H9 (cell line): Measurements from ENCODE around the gene MDFI. TPM values are rescaled to one million over a fixed set of nuclear protein-coding genes. Genes with fewer than 3 reads are reported as not detected.

Experiments
- DNase-seq: peaks from one replicate; pipeline ENCODE4 v3.0.0-alpha.2; 2017
- H2AFZ ChIP-seq: one replicate; pipeline ENCODE4 v1.6.1; 2013; ENCODE audit warnings: mild to moderate bottlenecking, low read length, control low read depth, moderate library complexity
- H2AK5ac ChIP-seq: 2 replicates; pipeline ENCODE4 v1.6.1; 2013; ENCODE audit warnings: low read length, control low read depth, mixed read lengths; ENCODE audit not compliant: insufficient read length
- H2BK120ac ChIP-seq: one replicate; pipeline ENCODE4 v1.6.1; 2013; ENCODE audit warnings: low read depth, mild to moderate bottlenecking, low read length, control low read depth, inconsistent platforms; ENCODE audit not compliant: poor library complexity, severe bottlenecking
- H2BK12ac ChIP-seq: 2 replicates; pipeline ENCODE4 v1.6.1; 2013; ENCODE audit warnings: low read length, control low read depth, mixed read lengths, low read depth; ENCODE audit not compliant: insufficient read length
- H2BK15ac ChIP-seq: 2 replicates; pipeline ENCODE4 v1.6.1; 2013; ENCODE audit warnings: low read depth, low read length, control low read depth
- H2BK20ac ChIP-seq: one replicate; pipeline ENCODE4 v1.6.1; 2013; ENCODE audit warnings: low read depth, mild to moderate bottlenecking, low read length, control low read depth, inconsistent platforms; ENCODE audit not compliant: poor library complexity, severe bottlenecking
- H2BK5ac ChIP-seq: 2 replicates; pipeline ENCODE4 v1.6.1; 2013; ENCODE audit warnings: low read length, control low read depth, mixed read lengths; ENCODE audit not compliant: insufficient read length
- H3K14ac ChIP-seq: 2 replicates; pipeline ENCODE4 v1.6.1; 2013; ENCODE audit warnings: low read length, control low read depth; ENCODE audit not compliant: insufficient read depth
- H3K18ac ChIP-seq: 2 replicates; pipeline ENCODE4 v1.6.1; 2013; ENCODE audit warnings: low read depth, mild to moderate bottlenecking, mixed read lengths, low read length, control low read depth; ENCODE audit not compliant: insufficient read length
- H3K23ac ChIP-seq: 2 replicates; pipeline ENCODE4 v1.6.1; 2013; ENCODE audit warnings: low read length, control low read depth, mixed read lengths, low read depth; ENCODE audit not compliant: insufficient read length
- H3K23me2 ChIP-seq: 2 replicates; pipeline ENCODE4 v1.6.1; 2013; ENCODE audit warnings: low read depth, mild to moderate bottlenecking, mixed read lengths, low read length, control low read depth; ENCODE audit not compliant: insufficient read length, poor library complexity, severe bottlenecking
- H3K27ac ChIP-seq: 2 replicates; pipeline ENCODE4 v1.5.1; 2013; ENCODE audit warnings: low read length, control low read depth, mixed read lengths, low read depth; ENCODE audit not compliant: insufficient read length
- H3K27me3 ChIP-seq: 2 replicates; pipeline ENCODE4 v1.6.1; 2013; ENCODE audit warnings: low read length, control low read depth, inconsistent platforms; ENCODE audit not compliant: insufficient read depth
- H3K4ac ChIP-seq: 2 replicates; pipeline ENCODE4 v1.6.1; 2013; ENCODE audit warnings: low read depth, mild to moderate bottlenecking, control low read depth, inconsistent platforms, low read length, moderate library complexity
- H3K4me1 ChIP-seq: 2 replicates; pipeline ENCODE4 v1.6.1; 2013; ENCODE audit warnings: low read length, control low read depth, inconsistent platforms; ENCODE audit not compliant: insufficient read depth
- H3K4me2 ChIP-seq: 2 replicates; pipeline ENCODE4 v1.6.1; 2013; ENCODE audit warnings: low read length, control low read depth, mixed read lengths; ENCODE audit not compliant: insufficient read length, insufficient read depth
- H3K56ac ChIP-seq: 2 replicates; pipeline ENCODE4 v1.6.1; 2013; ENCODE audit warnings: low read depth, mild to moderate bottlenecking, mixed read lengths, low read length, control low read depth; ENCODE audit not compliant: insufficient read length
- H3K79me1 ChIP-seq: 2 replicates; pipeline ENCODE4 v1.6.1; 2013; ENCODE audit warnings: low read depth, mild to moderate bottlenecking, moderate library complexity, low read length, control low read depth, inconsistent platforms; ENCODE audit not compliant: insufficient read depth, poor library complexity, severe bottlenecking
- H3K79me2 ChIP-seq: 2 replicates; pipeline ENCODE4 v1.6.1; 2013; ENCODE audit warnings: low read length, control low read depth, inconsistent platforms; ENCODE audit not compliant: insufficient read depth
- H3K9ac ChIP-seq: 2 replicates; pipeline ENCODE4 v1.6.1; 2013; ENCODE audit warnings: low read length, control low read depth, mixed read lengths; ENCODE audit not compliant: insufficient read length; ENCODE audit errors: extremely low read depth
- H3K9me3 ChIP-seq: one replicate; pipeline ENCODE4 v1.6.1; 2013; ENCODE audit warnings: low read depth, low read length, inconsistent platforms; ENCODE audit not compliant: control insufficient read depth
- H3T11ph ChIP-seq: one replicate; pipeline ENCODE4 v1.6.1; 2013; ENCODE audit warnings: mild to moderate bottlenecking, low read length, control low read depth, inconsistent platforms
- H4K20me1 ChIP-seq: one replicate; pipeline ENCODE4 v1.6.1; 2013; ENCODE audit not compliant: control insufficient read depth, insufficient read length, insufficient read depth
- H4K5ac ChIP-seq: 2 replicates; pipeline ENCODE4 v1.6.1; 2013; ENCODE audit warnings: low read depth, mild to moderate bottlenecking, mixed read lengths, low read length, control low read depth; ENCODE audit not compliant: insufficient read length
- H4K8ac ChIP-seq: replicated peaks from 2 replicates; pipeline ENCODE4 v1.6.1; 2013; ENCODE audit warnings: low read length, control low read depth, mixed read lengths, low read depth; ENCODE audit not compliant: insufficient read length
- H4K91ac ChIP-seq: 2 replicates; pipeline ENCODE4 v1.6.1; 2013; ENCODE audit warnings: low read depth, mild to moderate bottlenecking, moderate library complexity, mixed read lengths, low read length, control low read depth; ENCODE audit not compliant: insufficient read length
- H3K27ac Mint-ChIP-seq, 3 experiments: 2 replicates in 2 of 3; 3 replicates in 1 of 3; pipeline ENCODE4 v1.8.0; 2020 to 2021; ENCODE audit warnings: mixed read lengths in 3 of 3, mild to moderate bottlenecking in 1 of 3, moderate library complexity in 1 of 3
- H3K27me3 Mint-ChIP-seq: 2 replicates; pipeline ENCODE4 v1.8.0; 2021; ENCODE audit warnings: low read depth, mild to moderate bottlenecking, moderate library complexity, mixed read lengths
- H3K36me3 Mint-ChIP-seq, 3 experiments: 2 replicates in 2 of 3; 3 replicates in 1 of 3; pipeline ENCODE4 v1.8.0; 2020 to 2021; ENCODE audit warnings: low read depth in 3 of 3, mixed read lengths in 3 of 3; ENCODE audit not compliant: insufficient read depth in 1 of 3
- H3K4me1 Mint-ChIP-seq, 2 experiments: 2 replicates each; pipeline ENCODE4 v1.8.0; 2020; ENCODE audit warnings: mixed read lengths in 2 of 2
- H3K4me3 Mint-ChIP-seq, 2 experiments: 2 replicates in 1 of 2; 3 replicates in 1 of 2; pipeline ENCODE4 v1.8.0; 2020 to 2021; ENCODE audit warnings: mild to moderate bottlenecking in 2 of 2, mixed read lengths in 2 of 2, moderate library complexity in 1 of 2
- H3K9me3 Mint-ChIP-seq, 2 experiments: 2 replicates in 1 of 2; 3 replicates in 1 of 2; pipeline ENCODE4 v1.8.0; 2020; ENCODE audit warnings: mild to moderate bottlenecking in 2 of 2, mixed read lengths in 2 of 2, moderate library complexity in 1 of 2
- WGBS: extraction: QIAGEN DNeasy Blood & Tissue Kit; methylation state at CpG from one replicate; pipeline ENCODE4 v1.1.7; 2013; ENCODE audit warnings: missing lambda C conversion rate, low lambda C conversion rate, mixed read lengths; ENCODE audit not compliant: insufficient read length; ENCODE audit errors: extremely low coverage; 5-methylcytosine and 5-hydroxymethylcytosine counted together
- total RNA-seq: library from RNA; stranded (reverse); gene quantifications from 2 replicates; pipeline ENCODE4 v1.2.1, GENCODE V29; 2021
- TF ChIP-seq, protein P1 (sequence below): fragments of 200-600 bp; sonication (generic); conservative IDR thresholded peaks from 3 replicates; pipeline ENCODE4 v1.8.0; 2021; ENCODE audit warnings: antibody characterized with exemption, mild to moderate bottlenecking

MDFI gene
- total RNA-seq, 1 experiment from 2014 or later, result 45.0 TPM

DNA sequence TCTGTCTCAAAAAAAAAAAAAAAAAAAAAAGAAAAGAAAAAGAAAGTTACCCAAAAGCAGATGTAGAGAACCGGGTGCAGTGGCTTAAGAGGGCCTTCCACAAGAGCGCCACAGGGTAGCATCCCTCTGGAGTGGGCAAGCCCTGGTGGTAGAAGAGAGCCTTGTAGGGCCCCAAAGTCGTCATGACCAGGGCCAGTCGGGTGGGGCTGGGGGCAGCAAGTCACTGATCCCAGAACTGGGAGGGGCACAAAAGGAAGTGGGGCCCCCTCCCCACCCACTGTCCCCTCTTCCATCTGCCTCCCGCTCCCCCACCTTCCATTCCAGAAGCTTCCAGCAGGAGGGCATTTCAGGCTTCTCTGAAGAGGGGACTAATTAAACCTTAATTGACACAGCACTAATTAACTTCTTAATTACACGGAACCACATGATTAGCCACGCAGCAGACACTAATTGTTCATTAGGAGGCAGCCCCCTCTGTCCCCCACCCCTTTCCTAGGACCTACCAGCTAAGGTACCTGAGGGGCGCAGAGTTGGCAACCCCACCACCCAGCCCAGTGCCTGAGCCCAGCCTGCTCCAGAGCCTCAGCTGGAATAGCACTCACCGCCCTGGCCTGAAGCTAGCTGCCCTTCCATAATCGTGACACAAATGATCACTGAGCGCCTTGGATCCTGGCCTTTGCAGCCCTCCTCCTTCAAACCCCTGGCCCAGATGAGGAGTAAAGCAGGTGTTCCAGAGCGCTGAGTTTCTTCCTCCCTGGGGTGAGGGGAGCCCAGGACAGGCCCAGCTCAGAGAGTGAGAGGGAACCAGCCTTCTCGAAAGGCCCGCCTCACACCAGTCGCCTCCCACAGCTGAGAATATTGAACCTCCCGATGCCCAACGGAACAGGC is 34.8 kb downstream of the MDFI start:
- Histone ChIP-seq H4K91ac (no peak overlapping the region), H3K4me2 (no peak overlapping the region), H3K56ac (no peak overlapping the region), H2AFZ (no peak overlapping the region), H2BK120ac (no peak overlapping the region), H3K4ac (no peak overlapping the region), H3K9ac (no peak overlapping the region), H3K79me2 (no peaks in the 10 kb centered on the region), H2BK20ac (no peak overlapping the region), H3K4me1 (no peaks in the 10 kb centered on the region), H3K23ac (no peak overlapping the region), H3K27me3 (no peaks in the 10 kb centered on the region), H3K23me2 (no peaks in the 10 kb centered on the region), H2AK5ac (no peak overlapping the region), H2BK12ac (no peak overlapping the region), H3K14ac (no peak overlapping the region), H3K18ac (no peak overlapping the region), H3K27ac (no peak overlapping the region), H3T11ph (no peak overlapping the region), H3K9me3 (no peaks in the 10 kb centered on the region), H4K20me1 (no peaks in the 10 kb centered on the region), H4K8ac (no peak overlapping the region), H3K79me1 (no peaks in the 10 kb centered on the region), H2BK15ac (no peak overlapping the region), H2BK5ac (no peak overlapping the region), H4K5ac (no peak overlapping the region)
- Mint-ChIP-seq H3K36me3 (no peaks in the 10 kb centered on the region), H3K27ac (peak overlapping the region in 1 of 3 experiments; percentile 23; a peak in 2 of 7 replicates), H3K4me3 (no peak overlapping the region; a peak in 1 of 5 replicates), H3K4me1 (peaks cover 14 to 33% of the 10 kb centered on the region in 2 experiments), H3K9me3 (peaks cover 6 to 10% of the 10 kb centered on the region in 2 experiments; a peak in 4 of 5 replicates), H3K27me3 (peaks cover 42% of the 10 kb centered on the region)
- DNase-seq, result no peak
- WGBS, result no CpG with 5 or more reads among the region's 17 CpGs
- TF ChIP-seq, protein P1, sequence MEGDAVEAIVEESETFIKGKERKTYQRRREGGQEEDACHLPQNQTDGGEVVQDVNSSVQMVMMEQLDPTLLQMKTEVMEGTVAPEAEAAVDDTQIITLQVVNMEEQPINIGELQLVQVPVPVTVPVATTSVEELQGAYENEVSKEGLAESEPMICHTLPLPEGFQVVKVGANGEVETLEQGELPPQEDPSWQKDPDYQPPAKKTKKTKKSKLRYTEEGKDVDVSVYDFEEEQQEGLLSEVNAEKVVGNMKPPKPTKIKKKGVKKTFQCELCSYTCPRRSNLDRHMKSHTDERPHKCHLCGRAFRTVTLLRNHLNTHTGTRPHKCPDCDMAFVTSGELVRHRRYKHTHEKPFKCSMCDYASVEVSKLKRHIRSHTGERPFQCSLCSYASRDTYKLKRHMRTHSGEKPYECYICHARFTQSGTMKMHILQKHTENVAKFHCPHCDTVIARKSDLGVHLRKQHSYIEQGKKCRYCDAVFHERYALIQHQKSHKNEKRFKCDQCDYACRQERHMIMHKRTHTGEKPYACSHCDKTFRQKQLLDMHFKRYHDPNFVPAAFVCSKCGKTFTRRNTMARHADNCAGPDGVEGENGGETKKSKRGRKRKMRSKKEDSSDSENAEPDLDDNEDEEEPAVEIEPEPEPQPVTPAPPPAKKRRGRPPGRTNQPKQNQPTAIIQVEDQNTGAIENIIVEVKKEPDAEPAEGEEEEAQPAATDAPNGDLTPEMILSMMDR, result no peak
